HepG2 (cell line): ENCODE data around the gene MARF1. TPM values are rescaled to one million over a fixed set of nuclear protein-coding genes. Genes with fewer than 3 reads are reported as not detected.

Experiments used
- CAMTA2 ChIP-seq: sonication (generic); formaldehyde crosslinking; IDR thresholded peaks from 2 replicates; pipeline ENCODE4 v1.4.0; 2020; ENCODE audit warnings: mild to moderate bottlenecking, missing genetic modification reagents, borderline replicate concordance
- EHMT2 ChIP-seq: fragments of 200-600 bp; sonication (generic); IDR thresholded peaks from 2 replicates; pipeline ENCODE4 v1.7.0; 2017; ENCODE audit warnings: antibody characterized with exemption, low read depth, low read length, borderline replicate concordance
- FOXC1 ChIP-seq: sonication (generic); formaldehyde crosslinking; IDR thresholded peaks from 2 replicates; pipeline ENCODE4 v1.8.0; 2022; ENCODE audit warnings: mild to moderate bottlenecking, missing genetic modification reagents, borderline replicate concordance
- HDAC2 ChIP-seq: sonication (generic); formaldehyde crosslinking; IDR thresholded peaks from 2 replicates; pipeline ENCODE4 v1.4.0; 2020; ENCODE audit warnings: missing genetic modification reagents
- KDM5B ChIP-seq: sonication (generic); formaldehyde crosslinking; IDR thresholded peaks from 2 replicates; pipeline ENCODE4 v1.4.0; 2020; ENCODE audit warnings: missing genetic modification reagents, mild to moderate bottlenecking, borderline replicate concordance
- LCORL ChIP-seq, 2 experiments: fragments of 450-650 bp in 1 of 2; sonication (generic) in 1 of 2; formaldehyde crosslinking in 1 of 2; IDR thresholded peaks; 2 replicates each; pipeline versions ENCODE4 v1.5.0 to v1.6.1; 2017 to 2020; ENCODE audit warnings: antibody characterized with exemption in 1 of 2, missing genetic modification reagents in 1 of 2
- RARA ChIP-seq: IDR thresholded peaks from 2 replicates; pipeline ENCODE4 v1.6.1; 2016; ENCODE audit warnings: missing genetic modification reagents, missing compliant biosample characterization
- XRCC5 ChIP-seq: fragments of 200-400 bp; formaldehyde crosslinking; optimal IDR thresholded peaks from 2 replicates; pipeline ENCODE3; 2017; ENCODE audit warnings: mild to moderate bottlenecking, low read length
- ZBTB42 ChIP-seq: sonication (generic); formaldehyde crosslinking; IDR thresholded peaks from 2 replicates; pipeline ENCODE4 v1.5.0; 2020; ENCODE audit warnings: mild to moderate bottlenecking, missing genetic modification reagents
- ZNF3 ChIP-seq: IDR thresholded peaks from 2 replicates; pipeline ENCODE4 v1.7.0; 2017; ENCODE audit warnings: inconsistent platforms
- ZNF30 ChIP-seq: sonication (generic); formaldehyde crosslinking; IDR thresholded peaks from 2 replicates; pipeline ENCODE4 v1.5.0; 2020; ENCODE audit warnings: mild to moderate bottlenecking, missing genetic modification reagents
- ZNF558 ChIP-seq: sonication (generic); formaldehyde crosslinking; IDR thresholded peaks from 2 replicates; pipeline ENCODE4 v1.9.0; 2022; ENCODE audit warnings: mild to moderate bottlenecking, missing genetic modification reagents, borderline replicate concordance
- ZNF563 ChIP-seq: sonication (generic); formaldehyde crosslinking; IDR thresholded peaks from 2 replicates; pipeline ENCODE4 v1.8.0; 2022; ENCODE audit warnings: mild to moderate bottlenecking, moderate library complexity, missing genetic modification reagents
- ZNF619 ChIP-seq: sonication (generic); formaldehyde crosslinking; IDR thresholded peaks from 2 replicates; pipeline ENCODE4 v1.4.0; 2020; ENCODE audit warnings: mild to moderate bottlenecking, missing genetic modification reagents
- polyA plus RNA-seq, 8 experiments: library from polyadenylated mRNA; depleted of rRNA in 3 of 8; stranded (reverse) in 7 of 8; unstranded in 1 of 8; fragments of >200 nt; fragmentation: Illumina TruSeq in 4 of 8; extraction: Trizol in 4 of 8; gene quantifications; 2 replicates each; pipeline versions ENCODE4 v1.2.1 to v1.2.3, GENCODE V29; 2011 to 2016; ENCODE audit warnings: low read depth in 4 of 8, missing spikeins in 1 of 8, mixed read lengths in 1 of 8; ENCODE audit not compliant: insufficient read depth in 1 of 8
- total RNA-seq, 5 experiments: library from RNA; depleted of rRNA; stranded (reverse); fragments of >200 nt; fragmentation: Illumina TruSeq; extraction: Trizol; gene quantifications; 2 replicates each; pipeline ENCODE4 v1.2.3, GENCODE V29; 2016; ENCODE audit warnings: low read depth in 1 of 5
- TF ChIP-seq, protein P1 (sequence below): sonication (generic); formaldehyde crosslinking; IDR thresholded peaks from 2 replicates; pipeline ENCODE4 v1.4.0; 2020; ENCODE audit warnings: mild to moderate bottlenecking, missing genetic modification reagents
- TF ChIP-seq, protein P2 (sequence below): sonication (generic); formaldehyde crosslinking; IDR thresholded peaks from 2 replicates; pipeline ENCODE4 v1.8.1; 2023; ENCODE audit warnings: mild to moderate bottlenecking, missing genetic modification reagents
- TF ChIP-seq, protein P3 (sequence below): sonication (generic); formaldehyde crosslinking; IDR thresholded peaks from 2 replicates; pipeline ENCODE4 v1.4.0; 2020; ENCODE audit warnings: missing genetic modification reagents
- TF ChIP-seq, protein P4 (sequence below): sonication (generic); formaldehyde crosslinking; IDR thresholded peaks from 2 replicates; pipeline ENCODE4 v1.5.1; 2020; ENCODE audit warnings: missing genetic modification reagents, mild to moderate bottlenecking, borderline replicate concordance

Gene MARF1
- total and polyA plus RNA-seq, 2 of the 13 experiments (the other 11 are each of a cell fraction or from before 2014, with no cell fraction given), result 8.7 to 20.7 TPM

DNA sequence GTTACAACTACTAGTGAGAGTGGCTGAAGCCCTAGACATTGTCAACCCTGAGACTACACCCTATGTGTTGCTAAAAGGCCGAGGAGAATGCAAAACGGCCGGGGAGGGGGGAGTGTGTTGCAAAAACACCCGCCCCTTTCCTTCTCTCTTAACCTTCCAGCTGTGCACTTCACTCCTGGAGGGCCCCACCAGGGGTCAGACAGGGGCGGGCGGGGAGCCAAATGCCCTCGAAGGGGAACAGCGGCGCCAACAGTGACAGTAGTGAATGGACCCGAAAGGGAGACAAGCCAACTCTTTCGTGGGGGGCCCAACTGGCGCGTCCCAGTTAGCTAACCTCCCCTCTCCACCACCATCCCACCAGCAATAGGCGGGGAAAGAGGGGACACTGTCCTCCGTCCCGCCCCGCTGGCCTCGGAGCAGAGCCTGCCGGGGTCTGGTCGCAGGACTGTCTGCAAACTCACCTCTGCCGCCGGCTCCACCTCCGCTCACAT lies 352 bp downstream of the MARF1 start (continued):
- 0 out of 2 replicates have a peak, but pooled peaks have one; percentile 33 for TF ChIP-seq LCORL (IDR thresholded peaks at IDR 0.05)
- peak; percentile 84 for TF ChIP-seq LCORL (CRISPR knock-in tag; IDR thresholded peaks at IDR 0.05)
- peak; percentile 75 for TF ChIP-seq XRCC5
- peak; percentile 78; the same call in 1 of the 2 replicates for TF ChIP-seq HDAC2 (CRISPR knock-in tag)
- TF ChIP-seq FOXC1 (CRISPR knock-in tag), result peak; percentile 93
- TF ChIP-seq ZNF30 (CRISPR knock-in tag), result no peak
- 0 out of 2 replicates have a peak, but pooled peaks have one; percentile 16 for TF ChIP-seq ZNF563 (CRISPR knock-in tag)
- TF ChIP-seq ZNF3, result 0 out of 2 replicates have a peak, but pooled peaks have one; percentile 29
- TF ChIP-seq, protein P1, sequence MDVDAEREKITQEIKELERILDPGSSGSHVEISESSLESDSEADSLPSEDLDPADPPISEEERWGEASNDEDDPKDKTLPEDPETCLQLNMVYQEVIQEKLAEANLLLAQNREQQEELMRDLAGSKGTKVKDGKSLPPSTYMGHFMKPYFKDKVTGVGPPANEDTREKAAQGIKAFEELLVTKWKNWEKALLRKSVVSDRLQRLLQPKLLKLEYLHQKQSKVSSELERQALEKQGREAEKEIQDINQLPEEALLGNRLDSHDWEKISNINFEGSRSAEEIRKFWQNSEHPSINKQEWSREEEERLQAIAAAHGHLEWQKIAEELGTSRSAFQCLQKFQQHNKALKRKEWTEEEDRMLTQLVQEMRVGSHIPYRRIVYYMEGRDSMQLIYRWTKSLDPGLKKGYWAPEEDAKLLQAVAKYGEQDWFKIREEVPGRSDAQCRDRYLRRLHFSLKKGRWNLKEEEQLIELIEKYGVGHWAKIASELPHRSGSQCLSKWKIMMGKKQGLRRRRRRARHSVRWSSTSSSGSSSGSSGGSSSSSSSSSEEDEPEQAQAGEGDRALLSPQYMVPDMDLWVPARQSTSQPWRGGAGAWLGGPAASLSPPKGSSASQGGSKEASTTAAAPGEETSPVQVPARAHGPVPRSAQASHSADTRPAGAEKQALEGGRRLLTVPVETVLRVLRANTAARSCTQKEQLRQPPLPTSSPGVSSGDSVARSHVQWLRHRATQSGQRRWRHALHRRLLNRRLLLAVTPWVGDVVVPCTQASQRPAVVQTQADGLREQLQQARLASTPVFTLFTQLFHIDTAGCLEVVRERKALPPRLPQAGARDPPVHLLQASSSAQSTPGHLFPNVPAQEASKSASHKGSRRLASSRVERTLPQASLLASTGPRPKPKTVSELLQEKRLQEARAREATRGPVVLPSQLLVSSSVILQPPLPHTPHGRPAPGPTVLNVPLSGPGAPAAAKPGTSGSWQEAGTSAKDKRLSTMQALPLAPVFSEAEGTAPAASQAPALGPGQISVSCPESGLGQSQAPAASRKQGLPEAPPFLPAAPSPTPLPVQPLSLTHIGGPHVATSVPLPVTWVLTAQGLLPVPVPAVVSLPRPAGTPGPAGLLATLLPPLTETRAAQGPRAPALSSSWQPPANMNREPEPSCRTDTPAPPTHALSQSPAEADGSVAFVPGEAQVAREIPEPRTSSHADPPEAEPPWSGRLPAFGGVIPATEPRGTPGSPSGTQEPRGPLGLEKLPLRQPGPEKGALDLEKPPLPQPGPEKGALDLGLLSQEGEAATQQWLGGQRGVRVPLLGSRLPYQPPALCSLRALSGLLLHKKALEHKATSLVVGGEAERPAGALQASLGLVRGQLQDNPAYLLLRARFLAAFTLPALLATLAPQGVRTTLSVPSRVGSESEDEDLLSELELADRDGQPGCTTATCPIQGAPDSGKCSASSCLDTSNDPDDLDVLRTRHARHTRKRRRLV (CRISPR knock-in tag), result peak; percentile 8; the same call in 1 of the 2 replicates
- TF ChIP-seq, protein P2, sequence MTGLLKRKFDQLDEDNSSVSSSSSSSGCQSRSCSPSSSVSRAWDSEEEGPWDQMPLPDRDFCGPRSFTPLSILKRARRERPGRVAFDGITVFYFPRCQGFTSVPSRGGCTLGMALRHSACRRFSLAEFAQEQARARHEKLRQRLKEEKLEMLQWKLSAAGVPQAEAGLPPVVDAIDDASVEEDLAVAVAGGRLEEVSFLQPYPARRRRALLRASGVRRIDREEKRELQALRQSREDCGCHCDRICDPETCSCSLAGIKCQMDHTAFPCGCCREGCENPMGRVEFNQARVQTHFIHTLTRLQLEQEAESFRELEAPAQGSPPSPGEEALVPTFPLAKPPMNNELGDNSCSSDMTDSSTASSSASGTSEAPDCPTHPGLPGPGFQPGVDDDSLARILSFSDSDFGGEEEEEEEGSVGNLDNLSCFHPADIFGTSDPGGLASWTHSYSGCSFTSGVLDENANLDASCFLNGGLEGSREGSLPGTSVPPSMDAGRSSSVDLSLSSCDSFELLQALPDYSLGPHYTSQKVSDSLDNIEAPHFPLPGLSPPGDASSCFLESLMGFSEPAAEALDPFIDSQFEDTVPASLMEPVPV, result peak; percentile 96
- TF ChIP-seq RARA, result peak; percentile 85
- peak; percentile 94; the same call in 1 of the 2 replicates for TF ChIP-seq ZNF558 (CRISPR knock-in tag)
- TF ChIP-seq, protein P3, sequence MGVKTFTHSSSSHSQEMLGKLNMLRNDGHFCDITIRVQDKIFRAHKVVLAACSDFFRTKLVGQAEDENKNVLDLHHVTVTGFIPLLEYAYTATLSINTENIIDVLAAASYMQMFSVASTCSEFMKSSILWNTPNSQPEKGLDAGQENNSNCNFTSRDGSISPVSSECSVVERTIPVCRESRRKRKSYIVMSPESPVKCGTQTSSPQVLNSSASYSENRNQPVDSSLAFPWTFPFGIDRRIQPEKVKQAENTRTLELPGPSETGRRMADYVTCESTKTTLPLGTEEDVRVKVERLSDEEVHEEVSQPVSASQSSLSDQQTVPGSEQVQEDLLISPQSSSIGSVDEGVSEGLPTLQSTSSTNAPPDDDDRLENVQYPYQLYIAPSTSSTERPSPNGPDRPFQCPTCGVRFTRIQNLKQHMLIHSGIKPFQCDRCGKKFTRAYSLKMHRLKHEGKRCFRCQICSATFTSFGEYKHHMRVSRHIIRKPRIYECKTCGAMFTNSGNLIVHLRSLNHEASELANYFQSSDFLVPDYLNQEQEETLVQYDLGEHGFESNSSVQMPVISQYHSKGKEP (CRISPR knock-in tag), result 0 out of 2 replicates have a peak, but pooled peaks have one; percentile 38
- peak; percentile 99 for TF ChIP-seq ZBTB42 (CRISPR knock-in tag)
- peak; percentile 80; the same call in 1 of the 2 replicates for TF ChIP-seq EHMT2
- 0 out of 2 replicates have a peak, but pooled peaks have one; percentile 4 for TF ChIP-seq CAMTA2 (CRISPR knock-in tag)
- peak; percentile 88; the same call in 1 of the 2 replicates for TF ChIP-seq KDM5B (CRISPR knock-in tag)
- TF ChIP-seq ZNF619 (CRISPR knock-in tag), result no peak
- TF ChIP-seq, protein P4, sequence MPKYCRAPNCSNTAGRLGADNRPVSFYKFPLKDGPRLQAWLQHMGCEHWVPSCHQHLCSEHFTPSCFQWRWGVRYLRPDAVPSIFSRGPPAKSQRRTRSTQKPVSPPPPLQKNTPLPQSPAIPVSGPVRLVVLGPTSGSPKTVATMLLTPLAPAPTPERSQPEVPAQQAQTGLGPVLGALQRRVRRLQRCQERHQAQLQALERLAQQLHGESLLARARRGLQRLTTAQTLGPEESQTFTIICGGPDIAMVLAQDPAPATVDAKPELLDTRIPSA (CRISPR knock-in tag), result peak; percentile 79; the same call in 1 of the 2 replicates
